GM21717 (cell line): ENCODE results near the gene JPH2.

ENCODE experiments used
- ATAC-seq: cut with Tn5 transposase; IDR thresholded peaks from one replicate; pipeline ENCODE4 v1.9.1; 2021; ENCODE audit warnings: mild to moderate bottlenecking, moderate library complexity; ENCODE audit not compliant: unreplicated experiment

The JPH2 gene

GRCh38 chr20:44065401-44066340 lies 121.3 kb downstream of the JPH2 start:
- ATAC-seq: no peak

- no peak for ATAC-seq
Observed at GRCh38 chr20:44064501-44065400, 122.2 kb downstream of the JPH2 start.
